DMS114 treated with DMSO at 0.1 percent for 48 hours (cell line): ENCODE data around the gene NLGN1.

Experiments
- DNase-seq: peaks from one replicate; lab custom pipeline; 2025; ENCODE audit not compliant: unreplicated experiment; lab: John Stamatoyannopoulos, UW

Gene NLGN1

GRCh38 chr3:174060431-174060830 is 662.9 kb downstream of the NLGN1 start:
- DNase-seq, result no peak

GRCh38 chr3:174061162-174061561 is 663.6 kb downstream of the NLGN1 start:
- no peak for DNase-seq

GRCh38 chr3:174061731-174062130 is 664.2 kb downstream of the NLGN1 start:
- DNase-seq, result no peak

GRCh38 chr3:174062923-174063322 is 665.4 kb downstream of the NLGN1 start:
- DNase-seq, result no peak

- no peak for DNase-seq
Observed at GRCh38 chr3:174068035-174068434, 670.5 kb downstream of the NLGN1 start.

- DNase-seq, result no peak
Observed at GRCh38 chr3:174072675-174073074, 675.1 kb downstream of the NLGN1 start.

GRCh38 chr3:174083706-174084105 is 686.2 kb downstream of the NLGN1 start:
- DNase-seq, result no peak

- no peak for DNase-seq
Observed at GRCh38 chr3:174089592-174089991, 692.0 kb downstream of the NLGN1 start.

GRCh38 chr3:174094669-174095068 is 697.1 kb downstream of the NLGN1 start:
- DNase-seq, result no peak

- DNase-seq, result no peak
Observed at GRCh38 chr3:174097686-174098085, 700.1 kb downstream of the NLGN1 start.

GRCh38 chr3:174098746-174099145 is 701.2 kb downstream of the NLGN1 start:
- no peak for DNase-seq

- no peak for DNase-seq
Observed at GRCh38 chr3:174099724-174100123, 702.2 kb downstream of the NLGN1 start.

GRCh38 chr3:174100744-174101143 is 703.2 kb downstream of the NLGN1 start:
- no peak for DNase-seq

GRCh38 chr3:174101244-174101643 is 703.7 kb downstream of the NLGN1 start:
- no peak for DNase-seq

- DNase-seq, result no peak
Observed at GRCh38 chr3:174102274-174102673, 704.7 kb downstream of the NLGN1 start.

GRCh38 chr3:174102866-174103265 is 705.3 kb downstream of the NLGN1 start:
- no peak for DNase-seq

- no peak for DNase-seq
Observed at GRCh38 chr3:174110761-174111160, 713.2 kb downstream of the NLGN1 start.

- DNase-seq, result no peak
Observed at GRCh38 chr3:174111776-174112175, 714.2 kb downstream of the NLGN1 start.

- DNase-seq, result no peak
Observed at GRCh38 chr3:174116421-174116820, 718.9 kb downstream of the NLGN1 start.

GRCh38 chr3:174120997-174121396 is 723.5 kb downstream of the NLGN1 start:
- no peak for DNase-seq

- DNase-seq, result no peak
Observed at GRCh38 chr3:174122411-174122810, 724.9 kb downstream of the NLGN1 start.

- DNase-seq, result no peak
Observed at GRCh38 chr3:174125267-174125824, 727.8 kb downstream of the NLGN1 start.

GRCh38 chr3:174126990-174127758 is 729.6 kb downstream of the NLGN1 start:
- DNase-seq, result no peak
